ENCODE data around the gene PLA2G4B. TPM values are rescaled to one million over a fixed set of nuclear protein-coding genes. Genes with fewer than 3 reads are reported as not detected.

The PLA2G4B gene
- total and polyA plus RNA-seq, 2 of the 8 experiments (the other 6 are each of a cell fraction or from before 2014, with no cell fraction given): 4.2 to 9.2 TPM

DNA sequence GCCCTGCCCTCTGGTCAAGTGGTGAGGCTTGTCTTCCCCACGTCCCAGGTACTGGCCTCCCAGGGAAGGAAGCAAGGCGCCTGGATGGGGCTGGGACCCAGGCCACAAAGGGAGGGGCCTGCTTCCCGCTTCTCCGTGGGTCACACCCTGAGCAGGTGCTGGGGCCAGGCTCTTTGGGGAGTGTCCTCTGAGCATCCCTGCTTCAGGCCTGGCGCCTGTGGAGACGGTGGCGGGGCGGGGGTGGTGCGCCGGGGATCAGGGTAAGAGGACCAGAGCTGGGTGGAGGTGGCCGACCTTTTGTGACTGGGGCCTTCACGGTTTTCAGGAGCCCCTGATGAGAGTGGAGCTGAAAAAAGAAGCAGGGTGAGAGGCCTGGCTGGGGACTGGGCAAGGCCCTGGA, 3.6 kb downstream of the PLA2G4B start (continued):
- TF ChIP-seq, protein P1, sequence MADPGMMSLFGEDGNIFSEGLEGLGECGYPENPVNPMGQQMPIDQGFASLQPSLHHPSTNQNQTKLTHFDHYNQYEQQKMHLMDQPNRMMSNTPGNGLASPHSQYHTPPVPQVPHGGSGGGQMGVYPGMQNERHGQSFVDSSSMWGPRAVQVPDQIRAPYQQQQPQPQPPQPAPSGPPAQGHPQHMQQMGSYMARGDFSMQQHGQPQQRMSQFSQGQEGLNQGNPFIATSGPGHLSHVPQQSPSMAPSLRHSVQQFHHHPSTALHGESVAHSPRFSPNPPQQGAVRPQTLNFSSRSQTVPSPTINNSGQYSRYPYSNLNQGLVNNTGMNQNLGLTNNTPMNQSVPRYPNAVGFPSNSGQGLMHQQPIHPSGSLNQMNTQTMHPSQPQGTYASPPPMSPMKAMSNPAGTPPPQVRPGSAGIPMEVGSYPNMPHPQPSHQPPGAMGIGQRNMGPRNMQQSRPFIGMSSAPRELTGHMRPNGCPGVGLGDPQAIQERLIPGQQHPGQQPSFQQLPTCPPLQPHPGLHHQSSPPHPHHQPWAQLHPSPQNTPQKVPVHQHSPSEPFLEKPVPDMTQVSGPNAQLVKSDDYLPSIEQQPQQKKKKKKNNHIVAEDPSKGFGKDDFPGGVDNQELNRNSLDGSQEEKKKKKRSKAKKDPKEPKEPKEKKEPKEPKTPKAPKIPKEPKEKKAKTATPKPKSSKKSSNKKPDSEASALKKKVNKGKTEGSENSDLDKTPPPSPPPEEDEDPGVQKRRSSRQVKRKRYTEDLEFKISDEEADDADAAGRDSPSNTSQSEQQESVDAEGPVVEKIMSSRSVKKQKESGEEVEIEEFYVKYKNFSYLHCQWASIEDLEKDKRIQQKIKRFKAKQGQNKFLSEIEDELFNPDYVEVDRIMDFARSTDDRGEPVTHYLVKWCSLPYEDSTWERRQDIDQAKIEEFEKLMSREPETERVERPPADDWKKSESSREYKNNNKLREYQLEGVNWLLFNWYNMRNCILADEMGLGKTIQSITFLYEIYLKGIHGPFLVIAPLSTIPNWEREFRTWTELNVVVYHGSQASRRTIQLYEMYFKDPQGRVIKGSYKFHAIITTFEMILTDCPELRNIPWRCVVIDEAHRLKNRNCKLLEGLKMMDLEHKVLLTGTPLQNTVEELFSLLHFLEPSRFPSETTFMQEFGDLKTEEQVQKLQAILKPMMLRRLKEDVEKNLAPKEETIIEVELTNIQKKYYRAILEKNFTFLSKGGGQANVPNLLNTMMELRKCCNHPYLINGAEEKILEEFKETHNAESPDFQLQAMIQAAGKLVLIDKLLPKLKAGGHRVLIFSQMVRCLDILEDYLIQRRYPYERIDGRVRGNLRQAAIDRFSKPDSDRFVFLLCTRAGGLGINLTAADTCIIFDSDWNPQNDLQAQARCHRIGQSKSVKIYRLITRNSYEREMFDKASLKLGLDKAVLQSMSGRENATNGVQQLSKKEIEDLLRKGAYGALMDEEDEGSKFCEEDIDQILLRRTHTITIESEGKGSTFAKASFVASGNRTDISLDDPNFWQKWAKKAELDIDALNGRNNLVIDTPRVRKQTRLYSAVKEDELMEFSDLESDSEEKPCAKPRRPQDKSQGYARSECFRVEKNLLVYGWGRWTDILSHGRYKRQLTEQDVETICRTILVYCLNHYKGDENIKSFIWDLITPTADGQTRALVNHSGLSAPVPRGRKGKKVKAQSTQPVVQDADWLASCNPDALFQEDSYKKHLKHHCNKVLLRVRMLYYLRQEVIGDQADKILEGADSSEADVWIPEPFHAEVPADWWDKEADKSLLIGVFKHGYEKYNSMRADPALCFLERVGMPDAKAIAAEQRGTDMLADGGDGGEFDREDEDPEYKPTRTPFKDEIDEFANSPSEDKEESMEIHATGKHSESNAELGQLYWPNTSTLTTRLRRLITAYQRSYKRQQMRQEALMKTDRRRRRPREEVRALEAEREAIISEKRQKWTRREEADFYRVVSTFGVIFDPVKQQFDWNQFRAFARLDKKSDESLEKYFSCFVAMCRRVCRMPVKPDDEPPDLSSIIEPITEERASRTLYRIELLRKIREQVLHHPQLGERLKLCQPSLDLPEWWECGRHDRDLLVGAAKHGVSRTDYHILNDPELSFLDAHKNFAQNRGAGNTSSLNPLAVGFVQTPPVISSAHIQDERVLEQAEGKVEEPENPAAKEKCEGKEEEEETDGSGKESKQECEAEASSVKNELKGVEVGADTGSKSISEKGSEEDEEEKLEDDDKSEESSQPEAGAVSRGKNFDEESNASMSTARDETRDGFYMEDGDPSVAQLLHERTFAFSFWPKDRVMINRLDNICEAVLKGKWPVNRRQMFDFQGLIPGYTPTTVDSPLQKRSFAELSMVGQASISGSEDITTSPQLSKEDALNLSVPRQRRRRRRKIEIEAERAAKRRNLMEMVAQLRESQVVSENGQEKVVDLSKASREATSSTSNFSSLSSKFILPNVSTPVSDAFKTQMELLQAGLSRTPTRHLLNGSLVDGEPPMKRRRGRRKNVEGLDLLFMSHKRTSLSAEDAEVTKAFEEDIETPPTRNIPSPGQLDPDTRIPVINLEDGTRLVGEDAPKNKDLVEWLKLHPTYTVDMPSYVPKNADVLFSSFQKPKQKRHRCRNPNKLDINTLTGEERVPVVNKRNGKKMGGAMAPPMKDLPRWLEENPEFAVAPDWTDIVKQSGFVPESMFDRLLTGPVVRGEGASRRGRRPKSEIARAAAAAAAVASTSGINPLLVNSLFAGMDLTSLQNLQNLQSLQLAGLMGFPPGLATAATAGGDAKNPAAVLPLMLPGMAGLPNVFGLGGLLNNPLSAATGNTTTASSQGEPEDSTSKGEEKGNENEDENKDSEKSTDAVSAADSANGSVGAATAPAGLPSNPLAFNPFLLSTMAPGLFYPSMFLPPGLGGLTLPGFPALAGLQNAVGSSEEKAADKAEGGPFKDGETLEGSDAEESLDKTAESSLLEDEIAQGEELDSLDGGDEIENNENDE (IDR thresholded peaks at IDR 0.05; ENCODE audit: insufficient replicate concordance, low read length): no peak
- TF ChIP-seq CBX5 (IDR thresholded peaks at IDR 0.05; ENCODE audit: low read depth, low read length): no peak
- no peak for TF ChIP-seq RXRA (IDR thresholded peaks at IDR 0.05; ENCODE audit: insufficient read depth, low read depth, low read length)
- no peak for TF ChIP-seq CBX8 (IDR thresholded peaks at IDR 0.05; ENCODE audit: borderline replicate concordance, low read depth, low read length)
- no peak for TF ChIP-seq SRF (IDR thresholded peaks at IDR 0.05; ENCODE audit: low read depth, low read length)
- no peak for TF ChIP-seq HDAC6 (IDR thresholded peaks at IDR 0.05; ENCODE audit: low read depth, low read length)
- TF ChIP-seq GTF2F1 (IDR thresholded peaks at IDR 0.05; ENCODE audit: borderline replicate concordance, low read depth, low read length): no peak
